Esophagus squamous epithelium (tissue), 5 donors: ENCODE data around the gene GAB2. TPM values are rescaled to one million over a fixed set of nuclear protein-coding genes. Genes with fewer than 3 reads are reported as not detected.

Experiments used
- DNase-seq: peaks from one replicate; lab custom pipeline; 2025; lab: John Stamatoyannopoulos, UW
- H3K27ac ChIP-seq, 4 donors: fragments of 200-600 bp; sonication (generic); one replicate each; pipeline ENCODE4 v1.5.1; 2016 to 2019; ENCODE audit warnings: mild to moderate bottlenecking in 1 of 4
- H3K27me3 ChIP-seq, 4 donors: fragments of 200-600 bp; sonication (generic); 1 replicate in 3 of 4; 2 replicates in 1 of 4; pipeline versions ENCODE4 v1.5.1 to v1.6.0; 2017 to 2021; ENCODE audit warnings: antibody characterized with exemption in 1 of 4
- H3K36me3 ChIP-seq, 3 donors: fragments of 200-600 bp; sonication (generic); one replicate each; pipeline ENCODE4 v1.5.1; 2016 to 2019
- H3K4me1 ChIP-seq, 3 donors: fragments of 200-600 bp; sonication (generic); one replicate each; pipeline ENCODE4 v1.5.1; 2017 to 2019
- H3K4me3 ChIP-seq, 4 donors: fragments of 200-600 bp; sonication (generic); 1 replicate in 3 of 4; 2 replicates in 1 of 4; pipeline ENCODE4 v1.5.1; 2016 to 2019; ENCODE audit warnings: mild to moderate bottlenecking in 2 of 4, moderate library complexity in 1 of 4
- H3K9me3 ChIP-seq, 3 donors: fragments of 200-600 bp; sonication (generic); one replicate each; pipeline ENCODE4 v1.5.1; 2016 to 2019
- POLR2A ChIP-seq, 4 donors: fragments of 450-650 bp; IDR thresholded peaks; one replicate each; pipeline ENCODE4 v1.6.1; 2017; ENCODE audit warnings: antibody characterized with exemption in 4 of 4, mild to moderate bottlenecking in 4 of 4, moderate library complexity in 3 of 4
- WGBS, 2 donors: methylation state at CpG; one replicate each; pipeline ENCODE4 v1.1.5; 2018; 5-methylcytosine and 5-hydroxymethylcytosine counted together
- intact Hi-C: fragments of 100-400 bp; cut with DNase I; formaldehyde crosslinking; loops from one replicate; pipeline ENCODE4 v1.15.0; 2022
- total RNA-seq, 4 donors: library from RNA; depleted of rRNA; stranded (reverse); fragments of >200 nt; gene quantifications; one replicate each; pipeline ENCODE4 v1.1.0, GENCODE V29; 2016
- TF ChIP-seq, protein P1 (sequence below), 6 experiments: fragments of 450-650 bp in 4 of 6; fragments of 200-600 bp in 2 of 6; sonication (generic) in 2 of 6; IDR thresholded peaks; one replicate each; pipeline ENCODE4 v1.5.1; 2016 to 2019; ENCODE audit warnings: antibody characterized with exemption in 6 of 6, mild to moderate bottlenecking in 4 of 6, moderate library complexity in 4 of 6
- donor health status: DM: yes; HTN: yes; CAD: no.

Gene GAB2
- total RNA-seq, 4 donors from 2014 or later: 4.6 to 23.7 (median 11.2) TPM

DNA sequence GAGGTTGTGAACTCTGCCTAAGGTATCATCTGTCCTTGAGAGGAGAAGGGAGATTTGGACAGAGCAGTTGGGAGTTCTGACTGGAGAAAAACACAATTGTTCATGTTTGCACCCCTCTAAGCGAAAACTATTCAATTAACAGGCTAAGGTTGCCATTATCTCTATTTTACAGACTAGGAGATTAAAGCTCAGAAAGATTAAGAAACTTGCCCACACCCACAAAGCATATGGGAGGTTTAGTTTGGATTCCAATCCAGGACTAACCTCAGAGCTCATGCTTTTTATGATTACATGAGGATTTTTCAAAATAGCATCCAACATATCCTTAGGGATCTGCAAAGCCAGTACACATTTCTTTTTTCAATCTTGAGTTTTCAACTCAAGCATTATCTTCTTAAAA is 22.0 kb downstream of the GAB2 start:
- H3K36me3 ChIP-seq: no peaks in the 10 kb centered on the region
- no peak overlapping the region for H3K4me3 ChIP-seq
- no peaks in the 10 kb centered on the region for H3K9me3 ChIP-seq
- no peak overlapping the region for H3K27ac ChIP-seq
- no peak for DNase-seq
- WGBS, 2 donors: 86 to 93% methylated on average over 1 of the region's 1 CpG
- TF ChIP-seq, protein P1, sequence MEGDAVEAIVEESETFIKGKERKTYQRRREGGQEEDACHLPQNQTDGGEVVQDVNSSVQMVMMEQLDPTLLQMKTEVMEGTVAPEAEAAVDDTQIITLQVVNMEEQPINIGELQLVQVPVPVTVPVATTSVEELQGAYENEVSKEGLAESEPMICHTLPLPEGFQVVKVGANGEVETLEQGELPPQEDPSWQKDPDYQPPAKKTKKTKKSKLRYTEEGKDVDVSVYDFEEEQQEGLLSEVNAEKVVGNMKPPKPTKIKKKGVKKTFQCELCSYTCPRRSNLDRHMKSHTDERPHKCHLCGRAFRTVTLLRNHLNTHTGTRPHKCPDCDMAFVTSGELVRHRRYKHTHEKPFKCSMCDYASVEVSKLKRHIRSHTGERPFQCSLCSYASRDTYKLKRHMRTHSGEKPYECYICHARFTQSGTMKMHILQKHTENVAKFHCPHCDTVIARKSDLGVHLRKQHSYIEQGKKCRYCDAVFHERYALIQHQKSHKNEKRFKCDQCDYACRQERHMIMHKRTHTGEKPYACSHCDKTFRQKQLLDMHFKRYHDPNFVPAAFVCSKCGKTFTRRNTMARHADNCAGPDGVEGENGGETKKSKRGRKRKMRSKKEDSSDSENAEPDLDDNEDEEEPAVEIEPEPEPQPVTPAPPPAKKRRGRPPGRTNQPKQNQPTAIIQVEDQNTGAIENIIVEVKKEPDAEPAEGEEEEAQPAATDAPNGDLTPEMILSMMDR (IDR thresholded peaks at IDR 0.05): no peak
- no peak for TF ChIP-seq POLR2A (IDR thresholded peaks at IDR 0.05)
- intact Hi-C loops: no loop called here
- H3K27me3 ChIP-seq: no peaks in the 10 kb centered on the region
- peaks cover 0 to 11% (median 0%) of the 10 kb centered on the region in 3 donors for H3K4me1 ChIP-seq

DNA sequence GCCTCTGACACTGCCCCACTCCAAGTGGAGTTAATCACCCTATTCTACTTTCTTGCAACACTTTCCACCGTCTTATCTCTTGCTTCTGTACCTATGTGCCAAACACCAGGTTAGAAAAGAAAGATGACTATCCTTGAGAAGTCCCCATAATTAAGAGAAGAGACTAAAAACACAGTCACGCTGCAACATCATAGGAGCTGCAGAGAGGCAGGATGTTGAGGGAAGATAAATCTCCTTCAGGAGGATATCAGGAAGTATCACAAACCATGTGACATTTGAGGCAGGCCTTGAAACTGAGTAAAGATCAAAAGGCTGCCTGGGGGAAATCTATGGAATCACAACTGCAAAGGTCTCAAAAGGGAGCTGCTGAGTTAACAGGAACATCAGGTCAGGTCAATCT is 24.8 kb downstream of the GAB2 start:
- H3K27ac ChIP-seq: no peak overlapping the region
- no peak for DNase-seq
- TF ChIP-seq, protein P1 (IDR thresholded peaks at IDR 0.05): no peak
- TF ChIP-seq POLR2A (IDR thresholded peaks at IDR 0.05): no peak
- no peak overlapping the region for H3K4me3 ChIP-seq
- WGBS, 2 donors: 58 to 60% methylated on average over 2 of the region's 2 CpGs
- intact Hi-C loops: no loop called here
- no peaks in the 10 kb centered on the region for H3K27me3 ChIP-seq
- H3K9me3 ChIP-seq: no peaks in the 10 kb centered on the region
- no peaks in the 10 kb centered on the region for H3K36me3 ChIP-seq
- peaks cover 0 to 16% (median 0%) of the 10 kb centered on the region in 3 donors for H3K4me1 ChIP-seq

DNA sequence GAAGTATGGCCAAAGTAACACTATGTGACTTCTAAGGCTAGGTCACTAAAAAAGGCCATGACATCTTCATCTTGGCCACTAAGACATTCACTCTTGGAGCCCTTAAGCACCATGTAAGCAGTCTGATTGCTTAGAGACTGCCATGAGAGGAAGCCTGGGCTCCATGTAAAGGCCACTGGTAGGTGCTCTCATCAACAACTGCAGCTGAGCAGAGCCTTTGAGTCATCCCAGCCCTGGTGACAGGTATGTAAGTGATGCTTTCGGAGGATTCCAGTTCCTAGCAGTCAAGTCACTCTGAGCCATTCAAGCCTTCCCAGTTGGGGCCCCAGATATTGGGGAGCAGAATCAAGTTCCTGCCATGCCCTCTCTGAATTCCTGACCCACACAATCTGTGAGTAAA is 26.2 kb downstream of the GAB2 start:
- WGBS, 2 donors: 86% methylated on average over 1 of the region's 1 CpG; no CpG with 5 or more reads in 1 of the 2 donors
- H3K27me3 ChIP-seq: no peaks in the 10 kb centered on the region
- H3K4me1 ChIP-seq: peaks cover 0 to 23% (median 0%) of the 10 kb centered on the region in 3 donors
- intact Hi-C loops: no loop called here
- H3K9me3 ChIP-seq: no peaks in the 10 kb centered on the region
- DNase-seq: no peak
- TF ChIP-seq, protein P1 (IDR thresholded peaks at IDR 0.05): no peak
- no peak for TF ChIP-seq POLR2A (IDR thresholded peaks at IDR 0.05)
- no peak overlapping the region for H3K4me3 ChIP-seq
- no peak overlapping the region for H3K27ac ChIP-seq
- H3K36me3 ChIP-seq: no peaks in the 10 kb centered on the region

DNA sequence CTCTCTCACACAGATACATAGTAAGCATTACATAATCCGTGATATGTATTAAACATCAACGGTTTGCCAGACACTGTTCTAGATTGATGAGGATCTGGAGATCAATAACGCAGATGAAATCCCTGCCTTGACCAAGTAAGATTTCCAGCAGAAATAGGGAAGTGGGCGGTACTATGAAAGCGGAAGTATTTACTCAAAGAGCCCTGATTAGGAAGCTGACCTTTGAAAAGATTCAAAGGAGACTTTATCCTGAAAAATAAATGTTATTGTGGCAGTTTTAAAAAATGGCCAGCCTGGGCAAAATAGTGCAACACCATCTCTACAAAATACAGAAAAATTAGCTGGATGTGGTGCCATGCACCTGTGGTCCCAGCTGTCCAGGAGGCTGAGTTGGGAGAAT is 26.8 kb downstream of the GAB2 start:
- H3K27me3 ChIP-seq: no peaks in the 10 kb centered on the region
- DNase-seq: no peak
- H3K36me3 ChIP-seq: no peaks in the 10 kb centered on the region
- H3K4me3 ChIP-seq: no peak overlapping the region
- intact Hi-C loops: no loop called here
- TF ChIP-seq, protein P1 (IDR thresholded peaks at IDR 0.05): no peak
- TF ChIP-seq POLR2A (IDR thresholded peaks at IDR 0.05): no peak
- peaks cover 0 to 23% (median 0%) of the 10 kb centered on the region in 3 donors for H3K4me1 ChIP-seq
- H3K9me3 ChIP-seq: no peaks in the 10 kb centered on the region
- H3K27ac ChIP-seq: no peak overlapping the region
- 80 to 82% methylated on average over 5 of the region's 5 CpGs for WGBS, 2 donors

DNA sequence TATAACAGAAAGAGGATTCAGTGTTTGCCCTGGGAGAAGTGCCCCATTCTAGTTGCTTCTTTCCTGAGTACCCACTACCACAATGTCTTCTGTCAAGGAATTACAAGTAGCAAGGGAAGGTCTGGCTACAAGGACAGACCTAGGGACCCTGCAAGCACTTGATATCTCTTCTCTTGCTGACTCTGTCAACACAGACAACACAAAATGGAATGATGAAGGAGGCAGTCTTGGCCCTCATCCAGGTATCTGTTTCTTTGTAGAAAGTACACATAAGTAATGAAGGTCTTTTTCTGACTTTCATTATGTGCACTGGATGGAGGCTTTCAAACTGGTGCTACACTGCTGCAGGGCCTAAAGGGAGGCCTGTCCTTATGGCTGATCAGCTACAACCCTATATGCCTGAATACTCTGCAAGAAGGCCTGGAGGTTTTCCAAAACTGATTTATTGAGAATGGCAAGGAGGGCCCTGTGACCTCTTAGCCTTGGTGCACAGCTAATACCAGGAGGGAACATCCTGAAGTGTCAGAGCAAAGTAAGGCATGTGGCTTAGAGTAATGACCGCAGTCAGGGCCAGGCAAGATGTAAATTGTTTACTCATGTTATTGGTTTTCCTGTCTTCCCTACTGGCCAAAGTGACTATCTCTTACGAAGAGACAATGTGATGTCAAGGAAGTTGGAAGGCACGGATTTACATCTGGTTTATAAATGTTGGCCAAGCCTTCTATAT is 31.2 kb downstream of the GAB2 start:
- Histone ChIP-seq H3K4me1 (peaks cover 0 to 16% (median 0%) of the 10 kb centered on the region in 3 donors), H3K27ac (no peak overlapping the region), H3K36me3 (no peaks in the 10 kb centered on the region), H3K9me3 (peaks cover 0 to 13% (median 4%) of the 10 kb centered on the region in 3 donors), H3K4me3 (no peak overlapping the region), H3K27me3 (no peaks in the 10 kb centered on the region)
- WGBS, 2 donors: 73 to 80% methylated on average over 3 of the region's 3 CpGs
- TF ChIP-seq, protein P1 (IDR thresholded peaks at IDR 0.05): no peak
- TF ChIP-seq POLR2A (IDR thresholded peaks at IDR 0.05): no peak
- no peak for DNase-seq
- intact Hi-C loops: no loop called here
